Vagina (tissue), 2 donors: ENCODE measurements around the gene COL28A1. TPM values are rescaled to one million over a fixed set of nuclear protein-coding genes. Genes with fewer than 3 reads are reported as not detected.

Source experiments
- DNase-seq, 2 donors: peaks; one replicate each; pipeline ENCODE4 v3.0.0-alpha.2; 2017; ENCODE audit errors: extremely low spot score in 2 of 2
- H3K27ac ChIP-seq: fragments of 200-600 bp; sonication (generic); one replicate; pipeline ENCODE4 v1.5.1; 2019
- H3K27me3 ChIP-seq: fragments of 200-600 bp; sonication (generic); one replicate; pipeline ENCODE4 v1.5.1; 2019
- H3K36me3 ChIP-seq, 2 donors: fragments of 200-600 bp; sonication (generic); one replicate each; pipeline ENCODE4 v1.5.1; 2017 to 2019
- H3K4me1 ChIP-seq: fragments of 200-600 bp; sonication (generic); one replicate; pipeline ENCODE4 v1.5.1; 2019
- H3K4me3 ChIP-seq, 2 donors: fragments of 200-600 bp; sonication (generic); 1 replicate in 1 of 2; 2 replicates in 1 of 2; pipeline ENCODE4 v1.5.1; 2016 to 2019
- H3K9me3 ChIP-seq: fragments of 200-600 bp; sonication (generic); one replicate; pipeline ENCODE4 v1.5.1; 2019
- POLR2A ChIP-seq, 2 donors: fragments of 450-650 bp; IDR thresholded peaks; one replicate each; pipeline ENCODE4 v1.6.1; 2017; ENCODE audit warnings: antibody characterized with exemption in 2 of 2, mild to moderate bottlenecking in 2 of 2, moderate library complexity in 2 of 2
- POLR2AphosphoS5 ChIP-seq, 2 donors: sonication (generic); formaldehyde crosslinking; IDR thresholded peaks; one replicate each; pipeline ENCODE4 v1.9.0; 2017; ENCODE audit warnings: antibody characterized with exemption in 2 of 2, mild to moderate bottlenecking in 2 of 2, low read depth in 1 of 2; ENCODE audit not compliant: insufficient read depth in 1 of 2
- intact Hi-C: fragments of 100-400 bp; cut with DNase I; formaldehyde crosslinking; loops from one replicate; pipeline ENCODE4 v1.15.1; 2023
- total RNA-seq: library from RNA; depleted of rRNA; stranded (reverse); fragments of >200 nt; gene quantifications from one replicate; pipeline ENCODE4 v1.2.3, GENCODE V29; 2016
- TF ChIP-seq, protein P1 (sequence below), 3 experiments: fragments of 450-650 bp in 2 of 3; fragments of 200-600 bp in 1 of 3; sonication (generic) in 1 of 3; IDR thresholded peaks; one replicate each; pipeline ENCODE4 v1.5.1; 2017 to 2019; ENCODE audit warnings: antibody characterized with exemption in 3 of 3, mild to moderate bottlenecking in 2 of 3, moderate library complexity in 2 of 3

Gene COL28A1
- total RNA-seq, 1 donor from 2014 or later: 5.4 TPM

DNA sequence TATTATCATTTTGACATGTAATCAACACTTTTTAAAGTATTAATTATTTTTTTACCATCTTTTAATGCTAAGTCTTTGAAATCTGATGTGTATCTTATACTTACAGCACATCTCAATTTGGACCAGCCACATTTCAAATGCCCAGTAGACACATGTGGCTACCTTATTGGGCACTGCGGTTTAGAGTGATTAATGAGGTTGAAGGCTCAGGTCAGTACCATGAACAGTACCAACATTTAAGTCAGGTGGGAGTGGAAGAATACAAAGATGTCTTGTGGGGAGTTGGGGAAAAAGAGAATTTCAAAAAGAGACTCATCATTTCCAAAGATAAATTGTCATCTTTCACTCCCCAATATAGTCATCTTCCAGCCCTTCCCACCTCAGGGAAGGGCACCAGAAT is 40.5 kb downstream of the COL28A1 start:
- Histone ChIP-seq H3K4me3 (no peak overlapping the region), H3K36me3 (no peaks in the 10 kb centered on the region), H3K27me3 (no peaks in the 10 kb centered on the region), H3K4me1 (no peaks in the 10 kb centered on the region), H3K9me3 (no peaks in the 10 kb centered on the region), H3K27ac (no peak overlapping the region)
- no peak for DNase-seq
- no peak for TF ChIP-seq POLR2AphosphoS5 (IDR thresholded peaks at IDR 0.05; ENCODE audit: insufficient read depth in 1 of 2, low read depth in 1 of 2)
- TF ChIP-seq POLR2A (IDR thresholded peaks at IDR 0.05): no peak
- TF ChIP-seq, protein P1, sequence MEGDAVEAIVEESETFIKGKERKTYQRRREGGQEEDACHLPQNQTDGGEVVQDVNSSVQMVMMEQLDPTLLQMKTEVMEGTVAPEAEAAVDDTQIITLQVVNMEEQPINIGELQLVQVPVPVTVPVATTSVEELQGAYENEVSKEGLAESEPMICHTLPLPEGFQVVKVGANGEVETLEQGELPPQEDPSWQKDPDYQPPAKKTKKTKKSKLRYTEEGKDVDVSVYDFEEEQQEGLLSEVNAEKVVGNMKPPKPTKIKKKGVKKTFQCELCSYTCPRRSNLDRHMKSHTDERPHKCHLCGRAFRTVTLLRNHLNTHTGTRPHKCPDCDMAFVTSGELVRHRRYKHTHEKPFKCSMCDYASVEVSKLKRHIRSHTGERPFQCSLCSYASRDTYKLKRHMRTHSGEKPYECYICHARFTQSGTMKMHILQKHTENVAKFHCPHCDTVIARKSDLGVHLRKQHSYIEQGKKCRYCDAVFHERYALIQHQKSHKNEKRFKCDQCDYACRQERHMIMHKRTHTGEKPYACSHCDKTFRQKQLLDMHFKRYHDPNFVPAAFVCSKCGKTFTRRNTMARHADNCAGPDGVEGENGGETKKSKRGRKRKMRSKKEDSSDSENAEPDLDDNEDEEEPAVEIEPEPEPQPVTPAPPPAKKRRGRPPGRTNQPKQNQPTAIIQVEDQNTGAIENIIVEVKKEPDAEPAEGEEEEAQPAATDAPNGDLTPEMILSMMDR (IDR thresholded peaks at IDR 0.05): no peak
- intact Hi-C loops: no loop called here

DNA sequence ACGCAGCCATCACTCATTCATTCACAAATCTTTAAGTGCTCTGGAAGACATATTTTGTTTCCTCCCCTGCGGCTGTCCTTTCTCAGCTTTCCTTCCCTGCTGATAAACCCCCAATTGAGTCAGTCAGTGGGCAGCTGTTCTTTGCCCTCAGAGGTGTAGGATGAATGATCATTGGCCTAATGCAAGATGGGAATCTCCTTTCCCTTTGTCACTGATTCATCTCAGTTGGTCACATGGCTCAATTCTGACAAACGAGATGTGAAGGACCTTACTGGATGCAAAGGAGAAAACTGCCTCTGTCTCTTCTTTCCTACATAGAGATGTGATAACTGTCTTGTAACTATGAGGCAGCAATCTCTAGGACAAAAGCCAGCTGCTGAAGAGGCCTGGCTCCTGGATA is 44.6 kb downstream of the COL28A1 start:
- Histone ChIP-seq H3K27ac (no peak overlapping the region), H3K4me3 (no peak overlapping the region), H3K36me3 (no peaks in the 10 kb centered on the region), H3K9me3 (no peaks in the 10 kb centered on the region), H3K27me3 (no peaks in the 10 kb centered on the region), H3K4me1 (no peaks in the 10 kb centered on the region)
- intact Hi-C loops: no loop called here
- TF ChIP-seq POLR2AphosphoS5 (IDR thresholded peaks at IDR 0.05; ENCODE audit: insufficient read depth in 1 of 2, low read depth in 1 of 2): no peak
- TF ChIP-seq POLR2A (IDR thresholded peaks at IDR 0.05): no peak
- TF ChIP-seq, protein P1 (IDR thresholded peaks at IDR 0.05): no peak
- DNase-seq: no peak

DNA sequence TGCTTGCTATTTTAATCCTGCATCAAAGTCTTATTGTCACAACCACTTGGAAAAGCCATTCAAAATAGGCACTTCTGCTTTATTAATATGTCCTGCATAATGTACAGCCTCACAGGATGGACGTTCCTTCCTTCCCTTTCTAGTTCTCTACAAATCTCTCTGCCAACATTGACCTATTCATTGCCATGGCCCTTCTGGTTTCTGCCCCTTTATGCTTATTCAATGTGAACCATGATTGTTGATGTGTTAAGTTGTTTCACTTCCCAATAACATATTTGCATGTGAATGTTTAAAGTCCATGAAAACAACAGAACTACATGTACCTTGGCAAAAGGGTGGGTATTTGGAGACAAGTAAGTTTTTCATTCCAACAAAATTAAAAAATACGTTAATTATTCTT is 45.7 kb downstream of the COL28A1 start:
- no peaks in the 10 kb centered on the region for H3K9me3 ChIP-seq
- H3K27ac ChIP-seq: no peak overlapping the region
- intact Hi-C loops: no loop called here
- H3K36me3 ChIP-seq: no peaks in the 10 kb centered on the region
- no peak for TF ChIP-seq POLR2A (IDR thresholded peaks at IDR 0.05)
- TF ChIP-seq, protein P1 (IDR thresholded peaks at IDR 0.05): no peak
- TF ChIP-seq POLR2AphosphoS5 (IDR thresholded peaks at IDR 0.05; ENCODE audit: insufficient read depth in 1 of 2, low read depth in 1 of 2): no peak
- no peak overlapping the region for H3K4me3 ChIP-seq
- no peaks in the 10 kb centered on the region for H3K27me3 ChIP-seq
- H3K4me1 ChIP-seq: no peaks in the 10 kb centered on the region
- DNase-seq: no peak

DNA sequence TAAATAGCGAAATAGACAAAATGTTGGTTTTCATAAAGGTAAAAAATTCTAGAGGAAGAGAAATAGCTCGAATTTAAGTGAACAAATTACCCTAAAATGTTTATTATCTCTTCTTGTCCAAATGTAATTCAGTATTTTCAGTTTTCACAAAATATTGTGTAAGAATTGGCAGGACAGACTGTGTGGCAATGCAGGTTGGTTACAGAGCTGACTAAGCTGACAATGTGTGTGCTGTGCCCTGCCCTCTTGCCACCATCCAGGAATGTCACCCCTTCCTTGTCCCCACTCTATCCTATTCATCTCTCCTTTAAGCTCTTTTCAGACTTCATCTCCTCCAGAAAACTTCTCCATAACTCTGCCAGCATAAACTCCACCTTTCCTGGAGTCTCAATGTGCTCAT is 46.1 kb downstream of the COL28A1 start:
- TF ChIP-seq POLR2A (IDR thresholded peaks at IDR 0.05) (no peak), POLR2AphosphoS5 (IDR thresholded peaks at IDR 0.05; ENCODE audit: insufficient read depth in 1 of 2, low read depth in 1 of 2) (no peak)
- TF ChIP-seq, protein P1 (IDR thresholded peaks at IDR 0.05): no peak
- intact Hi-C loops: no loop called here
- no peak overlapping the region for H3K27ac ChIP-seq
- no peak overlapping the region for H3K4me3 ChIP-seq
- no peaks in the 10 kb centered on the region for H3K27me3 ChIP-seq
- DNase-seq: no peak
- H3K36me3 ChIP-seq: no peaks in the 10 kb centered on the region
- no peaks in the 10 kb centered on the region for H3K9me3 ChIP-seq
- H3K4me1 ChIP-seq: no peaks in the 10 kb centered on the region

DNA sequence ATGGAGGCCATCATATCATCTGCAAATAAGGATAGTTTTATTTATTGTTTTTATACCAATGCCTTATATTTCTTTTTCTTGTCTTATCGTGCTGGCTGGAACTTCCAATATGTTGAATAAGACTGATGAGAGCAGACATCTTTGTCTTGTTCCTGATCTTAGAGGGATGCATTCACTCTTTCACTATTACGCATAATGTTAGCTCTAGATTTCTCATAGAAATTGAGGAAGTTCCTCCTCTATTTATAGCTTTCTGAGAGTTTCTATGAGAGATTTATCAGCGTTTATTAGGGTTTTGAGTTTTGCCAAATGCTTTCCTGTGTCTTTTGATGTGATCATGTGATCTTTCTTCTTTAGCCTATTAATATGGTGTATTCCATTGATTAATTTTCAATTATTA is 49.3 kb downstream of the COL28A1 start:
- H3K4me3 ChIP-seq: no peak overlapping the region
- no peaks in the 10 kb centered on the region for H3K4me1 ChIP-seq
- no peaks in the 10 kb centered on the region for H3K9me3 ChIP-seq
- H3K27me3 ChIP-seq: no peaks in the 10 kb centered on the region
- intact Hi-C loops: no loop called here
- H3K27ac ChIP-seq: no peak overlapping the region
- DNase-seq: no peak
- no peaks in the 10 kb centered on the region for H3K36me3 ChIP-seq
- TF ChIP-seq POLR2AphosphoS5 (IDR thresholded peaks at IDR 0.05; ENCODE audit: insufficient read depth in 1 of 2, low read depth in 1 of 2) (no peak), POLR2A (IDR thresholded peaks at IDR 0.05) (no peak)
- TF ChIP-seq, protein P1 (IDR thresholded peaks at IDR 0.05): no peak
